NT2/D1 (cell line): ENCODE data around the gene UTP14C.

Experiments
- DNase-seq: peaks from one replicate; pipeline ENCODE4 v3.0.0-alpha.2; 2011; ENCODE audit warnings: low read depth, low spot score
- H3K27me3 ChIP-seq: 2 replicates; pipeline ENCODE4 v1.6.0; 2011; ENCODE audit warnings: mild to moderate bottlenecking; ENCODE audit not compliant: insufficient read length, insufficient read depth
- H3K36me3 ChIP-seq: 2 replicates; pipeline ENCODE4 v1.6.1; 2011; ENCODE audit warnings: mild to moderate bottlenecking, low read length, mixed read lengths; ENCODE audit not compliant: insufficient read depth, insufficient read length
- H3K4me1 ChIP-seq: 2 replicates; pipeline ENCODE4 v1.5.1; 2011; ENCODE audit not compliant: insufficient read depth, insufficient read length
- H3K4me3 ChIP-seq: 2 replicates; pipeline ENCODE4 v1.5.1; 2011; ENCODE audit warnings: low read depth; ENCODE audit not compliant: insufficient read length
- H3K9ac ChIP-seq: 2 replicates; pipeline ENCODE4 v1.6.0; 2011; ENCODE audit warnings: low read depth; ENCODE audit not compliant: insufficient read length
- H3K9me3 ChIP-seq: 2 replicates; pipeline ENCODE4 v1.5.1; 2011; ENCODE audit warnings: mild to moderate bottlenecking, low read length; ENCODE audit not compliant: insufficient read depth
- SUZ12 ChIP-seq: IDR thresholded peaks from 2 replicates; pipeline ENCODE4 v1.6.1; 2011; ENCODE audit not compliant: insufficient read length, insufficient read depth; ENCODE audit errors: extremely low read depth
- YY1 ChIP-seq: IDR thresholded peaks from 2 replicates; pipeline ENCODE4 v1.6.1; 2011; ENCODE audit not compliant: insufficient read length, insufficient read depth
- ZNF274 ChIP-seq: IDR thresholded peaks from 2 replicates; pipeline ENCODE4 v1.6.1; 2011; ENCODE audit warnings: mild to moderate bottlenecking, low read depth, low read length

UTP14C gene

GRCh38 chr13:51988988-51989618 is 35.4 kb upstream of the UTP14C start:
- H3K27me3 ChIP-seq, result no peaks in the 10 kb centered on the region
- no peak for DNase-seq
- TF ChIP-seq ZNF274 (no peak), YY1 (no peak), SUZ12 (no peak)
- H3K9ac ChIP-seq, result no peak overlapping the region
- H3K9me3 ChIP-seq, result no peaks in the 10 kb centered on the region
- no peaks in the 10 kb centered on the region for H3K4me1 ChIP-seq
- no peak overlapping the region for H3K4me3 ChIP-seq
- no peaks in the 10 kb centered on the region for H3K36me3 ChIP-seq

DNA sequence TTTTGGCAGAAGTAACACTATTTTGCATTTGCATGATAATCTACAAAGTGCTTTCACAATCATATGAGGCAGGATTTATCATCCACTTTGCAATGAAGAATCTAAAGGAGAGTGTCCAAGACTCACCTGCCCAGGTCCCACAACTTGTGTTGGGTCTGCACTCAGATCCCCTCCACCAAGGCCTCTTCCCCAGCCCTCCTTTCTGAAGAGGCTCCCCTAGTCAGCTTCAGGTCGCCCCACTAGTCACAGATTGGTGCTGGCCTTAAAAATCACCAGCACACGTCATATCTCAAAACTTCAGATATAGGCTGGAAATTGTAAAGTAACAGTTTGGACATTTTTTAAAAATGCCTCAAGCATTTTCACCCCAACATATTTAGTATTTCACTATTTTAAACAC is 30.8 kb upstream of the UTP14C start:
- no peaks in the 10 kb centered on the region for H3K36me3 ChIP-seq
- DNase-seq, result no peak
- no peaks in the 10 kb centered on the region for H3K4me1 ChIP-seq
- TF ChIP-seq SUZ12 (no peak), YY1 (no peak), ZNF274 (no peak)
- H3K9ac ChIP-seq, result no peak overlapping the region
- H3K9me3 ChIP-seq, result no peaks in the 10 kb centered on the region
- H3K4me3 ChIP-seq, result no peak overlapping the region
- no peaks in the 10 kb centered on the region for H3K27me3 ChIP-seq

GRCh38 chr13:51995677-51996551 is 28.6 kb upstream of the UTP14C start:
- H3K36me3 ChIP-seq, result no peaks in the 10 kb centered on the region
- no peak for DNase-seq
- H3K27me3 ChIP-seq, result no peaks in the 10 kb centered on the region
- H3K9ac ChIP-seq, result no peak overlapping the region
- no peak overlapping the region for H3K4me3 ChIP-seq
- H3K4me1 ChIP-seq, result no peaks in the 10 kb centered on the region
- no peaks in the 10 kb centered on the region for H3K9me3 ChIP-seq
- no peak for TF ChIP-seq SUZ12
- TF ChIP-seq ZNF274, result no peak
- TF ChIP-seq YY1, result no peak

DNA sequence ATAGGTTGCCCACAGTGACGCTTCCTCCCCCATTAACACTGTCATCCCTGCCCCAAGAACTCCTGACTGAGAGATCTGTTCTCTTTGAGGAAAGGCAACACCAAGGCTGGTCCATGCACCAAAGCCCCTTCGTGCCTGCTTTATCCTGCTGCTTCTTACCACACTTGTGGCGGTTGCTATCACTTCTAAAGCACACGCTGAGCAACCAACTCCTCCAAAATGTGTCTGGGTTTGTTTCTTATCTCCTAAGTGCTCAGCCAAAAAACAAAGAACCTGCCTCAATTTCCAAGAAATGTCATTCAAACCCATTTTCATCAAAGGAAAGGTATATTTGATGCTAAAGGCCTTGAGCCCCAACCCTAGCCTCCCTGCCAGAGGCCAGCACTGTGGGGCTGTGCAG is 27.9 kb upstream of the UTP14C start:
- Histone ChIP-seq H3K27me3 (no peaks in the 10 kb centered on the region), H3K4me3 (no peak overlapping the region), H3K9ac (no peak overlapping the region), H3K36me3 (no peaks in the 10 kb centered on the region), H3K4me1 (no peaks in the 10 kb centered on the region), H3K9me3 (no peaks in the 10 kb centered on the region)
- DNase-seq, result no peak
- no peak for TF ChIP-seq YY1
- no peak for TF ChIP-seq ZNF274
- no peak for TF ChIP-seq SUZ12

GRCh38 chr13:51997186-51997585 is 27.3 kb upstream of the UTP14C start:
- Histone ChIP-seq H3K9me3 (no peaks in the 10 kb centered on the region), H3K4me1 (no peaks in the 10 kb centered on the region), H3K36me3 (no peaks in the 10 kb centered on the region), H3K4me3 (no peak overlapping the region), H3K9ac (no peak overlapping the region), H3K27me3 (no peaks in the 10 kb centered on the region)
- TF ChIP-seq SUZ12, result no peak
- TF ChIP-seq YY1, result no peak
- TF ChIP-seq ZNF274, result no peak
- no peak for DNase-seq

DNA sequence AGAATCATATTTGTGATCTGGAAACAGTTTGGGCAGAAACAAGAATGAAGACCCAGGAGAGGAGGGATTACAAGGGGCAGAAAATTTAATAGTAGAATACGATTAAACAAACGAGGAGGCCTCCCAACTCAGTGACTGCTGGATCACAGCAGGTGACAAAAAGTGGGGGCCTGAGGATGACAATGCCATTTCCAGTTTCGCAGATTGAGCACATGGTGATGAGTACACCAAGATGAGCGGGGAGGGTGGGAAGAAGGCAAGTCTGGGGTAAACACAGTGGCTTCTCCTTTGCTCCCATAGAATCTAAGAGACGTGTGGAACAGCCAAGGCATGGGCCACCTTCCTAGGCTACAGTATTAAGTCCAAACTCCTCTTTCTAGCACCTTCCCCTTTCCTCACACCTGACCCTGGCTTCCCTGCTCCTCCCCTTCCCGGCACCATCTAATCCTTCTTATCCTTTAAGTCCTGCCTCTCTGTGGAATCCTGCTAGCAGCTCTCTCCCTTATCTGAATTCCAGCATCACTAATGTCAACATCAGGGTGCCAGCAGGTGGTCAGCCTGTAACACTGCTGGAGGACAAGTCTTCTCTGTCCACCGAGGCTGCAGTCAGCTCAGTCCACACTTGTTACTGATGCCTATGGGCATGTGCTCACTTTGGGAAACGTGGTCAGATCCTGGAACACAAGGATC is 26.7 kb upstream of the UTP14C start:
- Histone ChIP-seq H3K36me3 (no peaks in the 10 kb centered on the region), H3K4me1 (no peaks in the 10 kb centered on the region), H3K9ac (no peak overlapping the region), H3K27me3 (no peaks in the 10 kb centered on the region), H3K9me3 (no peaks in the 10 kb centered on the region), H3K4me3 (no peak overlapping the region)
- DNase-seq, result peak; percentile 44
- TF ChIP-seq SUZ12, result no peak
- TF ChIP-seq YY1, result no peak
- TF ChIP-seq ZNF274, result no peak

DNA sequence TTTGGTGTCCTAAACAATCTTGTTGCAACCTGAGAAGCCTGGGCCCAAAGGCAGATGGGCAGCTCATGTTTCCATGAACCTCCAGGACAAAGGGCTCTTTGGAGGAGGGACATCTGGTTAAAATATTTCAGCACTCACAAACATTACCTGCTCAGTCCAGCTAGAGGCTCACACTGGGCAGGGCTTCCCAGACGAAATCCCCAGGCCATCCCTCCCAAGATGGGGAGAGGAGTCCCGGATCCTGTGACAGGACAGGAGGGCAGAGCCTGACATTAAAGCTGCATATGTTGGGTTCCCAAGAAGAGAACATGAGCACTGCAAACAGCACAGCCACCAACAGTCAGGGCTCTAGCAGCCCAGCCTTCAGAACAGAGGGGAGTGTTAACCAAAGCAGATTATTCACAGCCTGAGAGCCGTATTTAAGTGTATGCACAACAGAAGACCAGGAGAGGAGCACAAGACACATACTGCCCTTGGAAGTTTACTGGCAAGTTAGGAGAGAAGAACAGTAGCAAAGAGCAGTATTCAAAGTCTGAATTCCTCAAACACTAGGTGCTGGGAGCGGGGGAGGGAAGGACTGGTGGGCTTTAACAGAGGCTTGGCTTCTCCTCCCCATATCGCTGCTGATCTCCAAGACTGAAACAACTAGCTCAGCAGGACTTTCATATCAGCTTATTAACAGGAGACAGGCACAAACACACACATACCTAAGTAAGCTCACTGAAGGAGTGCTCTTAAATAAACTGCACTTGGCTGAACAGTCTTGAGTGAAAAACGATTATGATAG is 25.6 kb upstream of the UTP14C start:
- no peak for DNase-seq
- Histone ChIP-seq H3K9ac (no peak overlapping the region), H3K27me3 (no peaks in the 10 kb centered on the region), H3K9me3 (no peaks in the 10 kb centered on the region), H3K4me1 (no peaks in the 10 kb centered on the region), H3K36me3 (no peaks in the 10 kb centered on the region), H3K4me3 (no peak overlapping the region)
- TF ChIP-seq SUZ12 (no peak), YY1 (no peak), ZNF274 (no peak)
